Pancreas (tissue), 10 donors: Measurements from ENCODE around the gene EBP. TPM values are rescaled to one million over a fixed set of nuclear protein-coding genes. Genes with fewer than 3 reads are reported as not detected.

Experiments
- ATAC-seq, 4 donors: fragments of 200-7000 bp; cut with Tn5 transposase; one replicate each; pipeline versions ENCODE4 v1.8.0 to v1.9.1; 2020; ENCODE audit warnings: mild to moderate bottlenecking in 4 of 4, moderate library complexity in 4 of 4
- DNase-seq, 6 donors: peaks; one replicate each; pipeline ENCODE4 v3.0.0-alpha.2; 2020
- FAIRE-seq: peaks from 2 replicates; lab custom pipeline; 2012; peaks lifted over from hg19 to GRCh38; lab: Jason Lieb, UNC
- H3K27ac ChIP-seq, 4 donors: fragments of 200-600 bp; sonication (generic); 1 replicate in 3 of 4; 2 replicates in 1 of 4; pipeline versions ENCODE4 v1.5.0 to v1.8.0; 2020
- H3K27me3 ChIP-seq, 4 donors: fragments of 200-600 bp; one replicate each; pipeline ENCODE4 v1.8.0; 2021
- H3K36me3 ChIP-seq, 3 donors: fragments of 200-600 bp; sonication (generic) in 1 of 3; one replicate each; pipeline versions ENCODE4 v1.5.0 to v1.8.0; 2020 to 2021
- H3K4me1 ChIP-seq, 3 donors: fragments of 200-600 bp; one replicate each; pipeline ENCODE4 v1.8.0; 2021
- H3K4me3 ChIP-seq, 4 donors: fragments of 200-600 bp; sonication (generic) in 2 of 4; one replicate each; pipeline versions ENCODE4 v1.5.0 to v1.8.0; 2020 to 2021
- H3K9me3 ChIP-seq, 4 donors: fragments of 200-600 bp; one replicate each; pipeline ENCODE4 v1.8.0; 2021
- CTCF ChIP-seq, 4 donors: fragments of 200-600 bp; sonication (generic) in 3 of 4; IDR thresholded peaks; one replicate each; pipeline versions ENCODE4 v1.5.0 to v1.8.0; 2021; ENCODE audit warnings: antibody characterized with exemption in 4 of 4
- WGBS, 2 donors: extraction: QIAGEN DNeasy Blood & Tissue Kit; methylation state at CpG; one replicate each; pipeline ENCODE4 v1.1.7; 2013; 5-methylcytosine and 5-hydroxymethylcytosine counted together
- intact Hi-C, 3 donors: fragments of 100-400 bp; cut with DNase I; formaldehyde crosslinking; loops; one replicate each; pipeline versions ENCODE4 v1.11.1 to v1.14.2; 2022
- polyA plus RNA-seq, 2 donors: library from polyadenylated mRNA; stranded (reverse); fragments of 200-250 nt; gene quantifications; one replicate each; pipeline ENCODE4 v1.2.3, GENCODE V29; 2013
- total RNA-seq, 6 donors: library from RNA; stranded (reverse); fragmentation: NEBNext Ultra II Directional in 4 of 6; extraction: Animal tissue kit (Norgen Biotek cat#: 25700) in 4 of 6; gene quantifications; one replicate each; pipeline versions ENCODE4 v1.2.1 to v1.2.4, GENCODE V29; 2021 to 2023
- donor health status: healthy with polysubstance abuse.
- donor health status: DM: no; HTN: no; CAD: no; lungs with moderate emphysema.
- donor health status: DM: no; HTN: no; CAD: no.
- donor health status: control.
- donor health status: control.
- donor health status: Bipolar disorder and iron deficiency.
- donor health status: DM: yes; HTN: yes; CAD: no.
- donor health status: DM: no; HTN: no; CAD: no.
- donor health status: DM: no; HTN: no; CAD: no.
- donor health status: DM: yes; HTN: yes; CAD: no.

EBP gene
- total and polyA plus RNA-seq, 8 donors = 13.3 to 43.4 (median 20.8) TPM

GRCh38 chrX:48477960-48478755 lies 43.5 kb upstream of the EBP start:
- no peak for TF ChIP-seq CTCF (IDR thresholded peaks at IDR 0.05)
- FAIRE-seq = no peak
- no peak for DNase-seq
- Histone ChIP-seq H3K4me1 (no peaks in the 10 kb centered on the region), H3K27me3 (no peaks in the 10 kb centered on the region), H3K27ac (no peak overlapping the region), H3K9me3 (no peaks in the 10 kb centered on the region), H3K4me3 (no peak overlapping the region), H3K36me3 (no peaks in the 10 kb centered on the region)
- WGBS, 2 donors = 68 to 79% methylated on average over 19 of the region's 19 CpGs
- intact Hi-C loops = no loop called here
- no peak for ATAC-seq

- no peak for ATAC-seq
- intact Hi-C loops = no loop called here
- TF ChIP-seq CTCF (IDR thresholded peaks at IDR 0.05) = no peak
- no peaks in the 10 kb centered on the region for H3K9me3 ChIP-seq
- 75 to 90% methylated on average over 5 of the region's 5 CpGs for WGBS, 2 donors
- H3K27me3 ChIP-seq = no peaks in the 10 kb centered on the region
- H3K4me1 ChIP-seq = no peaks in the 10 kb centered on the region
- H3K36me3 ChIP-seq = no peaks in the 10 kb centered on the region
- no peak for FAIRE-seq
- no peak for DNase-seq
- H3K27ac ChIP-seq = no peak overlapping the region
- no peak overlapping the region for H3K4me3 ChIP-seq
Observed at GRCh38 chrX:48478806-48479205, 42.8 kb upstream of the EBP start.

GRCh38 chrX:48480142-48480541 lies 41.5 kb upstream of the EBP start:
- no peaks in the 10 kb centered on the region for H3K9me3 ChIP-seq
- no peaks in the 10 kb centered on the region for H3K27me3 ChIP-seq
- WGBS, 2 donors = 74 to 86% methylated on average over 3 of the region's 3 CpGs
- no peaks in the 10 kb centered on the region for H3K36me3 ChIP-seq
- intact Hi-C loops = no loop called here
- no peak for TF ChIP-seq CTCF (IDR thresholded peaks at IDR 0.05)
- DNase-seq (no peak), FAIRE-seq (no peak), ATAC-seq (no peak)
- H3K4me1 ChIP-seq = no peaks in the 10 kb centered on the region
- H3K27ac ChIP-seq = no peak overlapping the region
- H3K4me3 ChIP-seq = no peak overlapping the region

GRCh38 chrX:48480583-48480982 lies 41.0 kb upstream of the EBP start:
- Histone ChIP-seq H3K9me3 (no peaks in the 10 kb centered on the region), H3K4me1 (no peaks in the 10 kb centered on the region), H3K27ac (no peak overlapping the region), H3K4me3 (no peak overlapping the region), H3K27me3 (no peaks in the 10 kb centered on the region), H3K36me3 (no peaks in the 10 kb centered on the region)
- ATAC-seq (no peak), DNase-seq (no peak), FAIRE-seq (no peak)
- WGBS, 2 donors = 71 to 88% methylated on average over 3 of the region's 3 CpGs
- TF ChIP-seq CTCF (IDR thresholded peaks at IDR 0.05) = no peak
- intact Hi-C loops = no loop called here

- H3K27me3 ChIP-seq = no peaks in the 10 kb centered on the region
- H3K27ac ChIP-seq = no peak overlapping the region
- 60 to 84% methylated on average over 7 of the region's 7 CpGs for WGBS, 2 donors
- DNase-seq (no peak), ATAC-seq (no peak), FAIRE-seq (no peak)
- H3K9me3 ChIP-seq = no peaks in the 10 kb centered on the region
- H3K4me3 ChIP-seq = no peak overlapping the region
- TF ChIP-seq CTCF (IDR thresholded peaks at IDR 0.05) = no peak
- no peaks in the 10 kb centered on the region for H3K36me3 ChIP-seq
- intact Hi-C loops = no loop called here
- no peaks in the 10 kb centered on the region for H3K4me1 ChIP-seq
Observed at GRCh38 chrX:48482526-48482925, 39.1 kb upstream of the EBP start.
